ENCODE results near the gene VIPR2.

DNA sequence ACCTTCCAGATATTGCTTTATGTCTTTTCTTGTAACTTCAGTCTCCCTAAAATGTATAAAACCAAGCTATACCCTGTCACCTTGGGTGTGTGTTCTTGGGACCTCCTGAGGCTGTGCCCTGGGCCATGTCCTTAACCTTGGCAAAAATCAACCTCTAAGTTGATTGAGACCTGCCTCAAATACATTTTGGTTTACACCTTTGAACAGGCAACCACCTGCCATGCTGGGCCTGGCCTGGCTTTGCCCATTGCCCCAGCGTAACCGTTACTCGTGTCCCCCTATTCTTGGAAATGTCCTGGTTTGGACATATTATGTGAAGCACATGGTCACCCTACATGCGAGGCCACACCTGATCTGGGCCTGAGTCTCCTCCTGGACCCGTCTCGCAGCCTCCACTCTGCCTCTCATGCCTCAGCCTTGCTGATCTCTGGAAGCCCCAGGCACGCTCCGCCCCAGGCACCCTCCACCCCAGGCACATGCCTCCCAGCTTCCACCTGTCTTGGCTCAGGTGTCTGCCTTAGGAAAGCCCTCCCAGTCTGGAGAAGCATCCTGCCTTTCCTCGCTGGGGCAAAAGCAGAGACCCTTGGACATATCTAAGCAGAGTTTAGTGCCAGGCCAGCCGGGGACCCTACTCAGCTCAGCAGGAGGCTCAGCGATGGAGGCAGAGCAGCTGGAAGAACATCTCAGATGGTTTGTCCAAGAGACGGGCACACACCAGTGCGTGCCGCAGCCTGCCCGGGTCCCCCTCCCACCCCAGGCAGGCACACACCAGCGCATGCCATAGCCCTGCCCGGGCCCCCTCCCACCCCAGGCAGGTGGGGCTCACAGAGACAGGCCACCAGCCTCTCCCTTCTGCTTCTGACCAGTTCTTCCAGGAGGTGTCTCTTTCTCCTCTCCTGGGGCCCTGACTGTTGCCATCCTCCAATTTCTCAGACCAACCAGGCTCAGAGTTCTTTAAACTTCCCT, 4.0 kb upstream of the VIPR2 start:
- TF ChIP-seq, protein P1, sequence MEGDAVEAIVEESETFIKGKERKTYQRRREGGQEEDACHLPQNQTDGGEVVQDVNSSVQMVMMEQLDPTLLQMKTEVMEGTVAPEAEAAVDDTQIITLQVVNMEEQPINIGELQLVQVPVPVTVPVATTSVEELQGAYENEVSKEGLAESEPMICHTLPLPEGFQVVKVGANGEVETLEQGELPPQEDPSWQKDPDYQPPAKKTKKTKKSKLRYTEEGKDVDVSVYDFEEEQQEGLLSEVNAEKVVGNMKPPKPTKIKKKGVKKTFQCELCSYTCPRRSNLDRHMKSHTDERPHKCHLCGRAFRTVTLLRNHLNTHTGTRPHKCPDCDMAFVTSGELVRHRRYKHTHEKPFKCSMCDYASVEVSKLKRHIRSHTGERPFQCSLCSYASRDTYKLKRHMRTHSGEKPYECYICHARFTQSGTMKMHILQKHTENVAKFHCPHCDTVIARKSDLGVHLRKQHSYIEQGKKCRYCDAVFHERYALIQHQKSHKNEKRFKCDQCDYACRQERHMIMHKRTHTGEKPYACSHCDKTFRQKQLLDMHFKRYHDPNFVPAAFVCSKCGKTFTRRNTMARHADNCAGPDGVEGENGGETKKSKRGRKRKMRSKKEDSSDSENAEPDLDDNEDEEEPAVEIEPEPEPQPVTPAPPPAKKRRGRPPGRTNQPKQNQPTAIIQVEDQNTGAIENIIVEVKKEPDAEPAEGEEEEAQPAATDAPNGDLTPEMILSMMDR (IDR thresholded peaks at IDR 0.05), result no peak
- TF ChIP-seq POLR2AphosphoS5 (IDR thresholded peaks at IDR 0.05) (no peak), EP300 (IDR thresholded peaks at IDR 0.05; ENCODE audit: low read depth) (no peak), POLR2A (IDR thresholded peaks at IDR 0.05) (no peak)
